ENCODE results near the gene PLCXD3. TPM values are rescaled to one million over a fixed set of nuclear protein-coding genes. Genes with fewer than 3 reads are reported as not detected.

PLCXD3 gene
- total RNA-seq, 2 experiments from 2014 or later = not detected

DNA sequence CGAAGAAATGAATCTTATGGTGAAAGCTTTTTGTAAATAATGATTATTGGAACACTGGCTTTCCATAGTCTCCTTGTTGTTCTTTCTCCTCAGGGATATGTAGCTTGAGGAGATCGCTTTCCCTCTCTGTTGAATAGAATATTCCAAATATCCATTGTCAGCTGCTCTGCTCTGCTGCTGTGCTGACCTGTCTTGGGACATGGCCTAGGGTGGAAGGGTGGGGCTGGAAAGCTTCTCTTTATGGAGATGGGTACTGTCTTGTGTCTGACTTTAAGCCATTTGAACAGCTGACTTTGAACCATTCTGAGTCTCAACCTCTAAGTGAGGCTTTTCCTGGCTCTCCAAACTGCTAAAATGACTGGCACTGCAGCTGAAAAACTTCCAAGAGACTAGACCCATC, 135.8 kb downstream of the PLCXD3 start:
- H3K4me3 Mint-ChIP-seq = no peak overlapping the region
- no peak overlapping the region for H3K27ac Mint-ChIP-seq
- no peaks in the 10 kb centered on the region for H3K9me3 Mint-ChIP-seq
- DNase-seq = no peak
- no peaks in the 10 kb centered on the region for H3K36me3 Mint-ChIP-seq (ENCODE audit: low read depth)
- CTCF ChIA-PET = no interaction called here
- H3K27me3 Mint-ChIP-seq = no peaks in the 10 kb centered on the region
- H3K4me1 Mint-ChIP-seq = no peaks in the 10 kb centered on the region
- POLR2A ChIA-PET = no interaction called here

DNA sequence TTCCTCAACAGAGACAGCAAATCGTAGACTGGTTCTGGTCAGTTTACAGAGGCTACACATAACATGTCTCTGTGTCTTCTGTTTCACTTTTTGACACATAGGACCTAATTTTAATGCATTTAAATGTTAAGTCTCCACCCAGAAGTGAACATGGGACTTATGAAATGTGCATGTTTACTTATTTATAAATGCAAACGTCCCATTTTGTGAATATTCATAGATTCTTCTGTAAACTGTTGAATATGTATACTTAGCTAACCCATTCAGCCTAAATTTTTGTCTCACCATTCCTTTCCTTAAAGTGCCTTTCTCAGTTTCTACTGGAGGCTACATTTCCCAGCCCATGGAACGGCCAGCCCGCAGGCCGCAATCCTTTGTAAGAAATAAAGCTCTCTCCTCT, 137.2 kb downstream of the PLCXD3 start:
- ChIA-PET POLR2A (no interaction called here), CTCF (no interaction called here)
- H3K9me3 Mint-ChIP-seq = no peaks in the 10 kb centered on the region
- H3K4me1 Mint-ChIP-seq = no peaks in the 10 kb centered on the region
- H3K27me3 Mint-ChIP-seq = no peaks in the 10 kb centered on the region
- no peak overlapping the region for H3K4me3 Mint-ChIP-seq
- H3K36me3 Mint-ChIP-seq (ENCODE audit: low read depth) = no peaks in the 10 kb centered on the region
- DNase-seq = no peak
- no peak overlapping the region for H3K27ac Mint-ChIP-seq

DNA sequence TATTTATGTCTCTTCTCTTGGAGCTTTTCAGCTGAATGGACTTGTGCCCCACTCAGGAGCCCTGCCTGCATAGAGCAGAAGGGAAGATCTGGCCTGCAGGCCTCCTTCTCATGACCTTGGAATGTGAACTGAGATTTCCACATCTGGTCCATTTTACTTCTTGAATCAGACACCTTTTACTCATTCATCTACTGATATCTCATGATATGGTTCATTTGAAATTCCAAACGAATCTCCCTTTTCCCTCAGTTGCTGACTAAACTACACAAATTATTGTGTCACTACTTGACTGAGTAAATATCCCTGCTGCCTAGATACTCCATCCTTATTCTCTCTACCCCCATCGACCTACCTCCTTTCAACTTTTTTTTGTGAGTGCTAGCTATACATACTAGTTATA, 138.7 kb downstream of the PLCXD3 start:
- Mint-ChIP-seq H3K4me3 (no peak overlapping the region), H3K4me1 (no peaks in the 10 kb centered on the region), H3K9me3 (no peaks in the 10 kb centered on the region), H3K27ac (no peak overlapping the region), H3K27me3 (no peaks in the 10 kb centered on the region), H3K36me3 (ENCODE audit: low read depth) (no peaks in the 10 kb centered on the region)
- no peak for DNase-seq
- CTCF ChIA-PET = no interaction called here
- POLR2A ChIA-PET = no interaction called here

DNA sequence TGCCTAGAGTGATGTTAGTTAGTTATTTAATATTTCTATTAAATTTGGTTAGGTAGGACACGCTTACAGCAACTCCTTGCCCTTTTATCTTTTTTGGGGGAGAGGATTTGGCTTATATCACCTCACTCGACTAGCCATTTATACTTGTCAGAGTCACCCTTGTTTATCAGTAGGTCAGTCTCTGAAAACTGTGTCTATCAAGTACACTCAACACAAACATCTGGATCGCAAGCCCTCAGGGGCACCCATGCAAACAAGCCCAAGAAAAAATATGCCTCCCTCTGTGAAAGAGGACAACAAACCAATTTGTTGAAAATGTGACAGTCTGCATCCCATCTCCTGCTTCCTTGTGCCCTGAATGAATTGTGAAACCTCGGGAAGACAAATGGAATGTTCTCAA, 139.9 kb downstream of the PLCXD3 start:
- DNase-seq = no peak
- Mint-ChIP-seq H3K27me3 (no peaks in the 10 kb centered on the region), H3K27ac (no peak overlapping the region), H3K4me1 (no peaks in the 10 kb centered on the region), H3K9me3 (no peaks in the 10 kb centered on the region), H3K36me3 (ENCODE audit: low read depth) (no peaks in the 10 kb centered on the region), H3K4me3 (no peak overlapping the region)
- CTCF ChIA-PET = no interaction called here
- POLR2A ChIA-PET = no interaction called here

DNA sequence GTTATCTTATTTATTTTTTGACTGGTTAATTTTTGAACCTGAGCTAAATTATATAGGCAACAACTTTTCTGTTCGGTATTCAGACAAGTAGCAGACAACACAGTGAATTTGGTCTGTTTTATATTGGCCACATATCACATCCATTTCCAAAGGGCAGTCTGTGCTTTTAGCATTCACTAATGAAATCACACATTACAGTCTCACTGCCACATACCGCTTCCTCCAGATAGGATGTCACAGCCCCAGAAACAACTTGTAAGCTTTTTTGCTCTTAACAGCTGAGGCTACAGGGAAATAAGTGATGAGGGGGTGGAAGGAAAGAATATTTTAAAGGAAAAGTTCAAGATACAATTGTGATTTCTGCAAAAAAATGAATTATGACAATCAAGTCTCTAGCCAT, 140.6 kb downstream of the PLCXD3 start:
- Mint-ChIP-seq H3K36me3 (ENCODE audit: low read depth) (no peaks in the 10 kb centered on the region), H3K9me3 (no peaks in the 10 kb centered on the region), H3K27ac (no peak overlapping the region), H3K4me1 (no peaks in the 10 kb centered on the region), H3K4me3 (no peak overlapping the region), H3K27me3 (no peaks in the 10 kb centered on the region)
- no peak for DNase-seq
- POLR2A ChIA-PET = no interaction called here
- CTCF ChIA-PET = no interaction called here

DNA sequence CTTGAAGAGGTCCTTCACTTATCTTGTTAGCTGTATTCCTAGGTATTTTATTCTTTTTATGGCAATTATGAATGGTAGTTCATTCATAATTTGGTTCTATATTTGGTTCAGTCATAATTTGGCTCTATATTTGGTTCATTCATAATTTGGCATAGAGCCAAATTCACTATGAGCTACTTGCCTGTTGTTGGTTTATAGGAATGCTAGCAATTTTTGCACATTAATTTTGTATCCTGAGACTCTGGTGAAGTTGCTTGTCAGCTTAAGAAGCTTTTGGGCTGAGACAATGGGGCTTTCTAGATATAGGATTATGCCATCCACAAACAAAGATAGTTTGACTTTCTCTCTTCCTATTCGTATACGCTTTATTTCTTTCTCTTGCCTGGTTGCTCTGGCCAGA, 142.2 kb downstream of the PLCXD3 start:
- no peak for DNase-seq
- Mint-ChIP-seq H3K4me3 (no peak overlapping the region), H3K9me3 (no peaks in the 10 kb centered on the region), H3K36me3 (ENCODE audit: low read depth) (no peaks in the 10 kb centered on the region), H3K4me1 (no peaks in the 10 kb centered on the region), H3K27ac (no peak overlapping the region), H3K27me3 (no peaks in the 10 kb centered on the region)
- POLR2A ChIA-PET = no interaction called here
- CTCF ChIA-PET = no interaction called here

DNA sequence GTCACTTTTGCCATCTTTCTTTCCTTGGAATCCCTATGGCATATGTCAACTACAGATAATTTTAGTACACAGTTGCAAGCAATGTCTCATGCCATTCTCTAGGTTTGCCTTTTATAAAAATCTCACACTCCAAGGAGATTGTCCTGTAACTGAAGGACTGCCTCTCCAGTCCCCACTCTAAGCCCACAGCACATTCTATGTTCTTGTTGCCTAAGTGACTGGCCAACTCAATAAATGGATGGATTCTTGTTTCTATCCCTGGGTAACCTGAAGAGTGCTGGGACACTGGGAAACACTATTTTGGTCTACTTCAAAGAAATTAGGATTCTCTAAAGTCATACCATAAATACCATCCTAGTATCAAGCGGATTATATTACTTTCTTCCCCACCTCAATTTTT, 145.0 kb downstream of the PLCXD3 start:
- Mint-ChIP-seq H3K36me3 (ENCODE audit: low read depth) (no peaks in the 10 kb centered on the region), H3K27me3 (no peaks in the 10 kb centered on the region), H3K4me1 (no peaks in the 10 kb centered on the region), H3K27ac (no peak overlapping the region), H3K9me3 (no peaks in the 10 kb centered on the region), H3K4me3 (no peak overlapping the region)
- ChIA-PET POLR2A (no interaction called here), CTCF (no interaction called here)
- DNase-seq = no peak

DNA sequence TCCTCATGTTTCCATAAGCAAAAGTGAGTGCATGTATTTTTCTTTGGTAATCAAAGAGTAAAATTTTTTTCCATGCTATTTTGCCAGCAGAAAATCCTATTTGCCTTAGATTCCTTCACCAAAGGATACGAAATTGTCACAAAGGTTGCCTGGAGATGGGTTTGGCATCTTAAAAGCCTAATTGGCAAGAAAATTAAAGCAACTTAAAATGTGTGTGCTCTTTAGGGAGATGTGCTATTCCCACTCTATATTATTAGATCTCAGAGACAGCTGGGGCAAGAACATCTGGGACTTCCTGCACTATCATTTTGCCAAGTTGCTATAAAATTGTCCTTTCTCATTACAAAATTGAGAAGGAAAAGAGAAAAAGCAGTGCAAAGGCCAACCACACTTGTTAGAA, 146.1 kb downstream of the PLCXD3 start:
- no peak overlapping the region for H3K27ac Mint-ChIP-seq
- no peak overlapping the region for H3K4me3 Mint-ChIP-seq

DNA sequence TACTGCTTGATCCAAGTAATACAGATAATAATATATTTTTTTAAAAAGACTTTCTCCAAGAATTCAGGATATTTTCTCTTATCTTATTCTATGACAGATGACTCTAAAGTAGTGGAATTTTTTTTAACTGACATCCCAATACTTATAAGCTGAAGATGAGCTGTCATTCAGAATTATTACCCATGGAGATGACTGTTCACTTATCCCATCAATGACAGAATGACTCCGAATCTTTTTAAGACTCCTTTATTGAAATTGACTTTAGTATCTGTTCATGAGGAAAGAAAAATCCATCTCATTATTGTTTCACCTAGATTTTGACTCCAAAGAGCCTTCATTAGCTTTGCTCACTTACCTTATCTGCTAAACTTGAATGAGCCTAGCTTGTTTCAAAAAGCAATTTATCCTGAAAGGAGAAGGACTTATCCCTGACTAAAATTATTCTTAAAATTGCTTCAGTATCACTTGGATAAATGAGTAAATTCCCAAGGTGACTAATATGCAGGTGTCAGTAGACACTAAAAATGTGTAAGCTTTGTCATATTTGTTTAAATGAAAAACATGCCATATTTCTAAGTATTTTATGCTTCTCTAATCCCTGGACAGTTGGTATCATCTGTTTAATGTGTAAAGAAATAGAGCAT, 146.9 kb downstream of the PLCXD3 start:
- ChIA-PET CTCF (no interaction called here), POLR2A (no interaction called here)
- no peak overlapping the region for H3K4me3 Mint-ChIP-seq
- no peak overlapping the region for H3K27ac Mint-ChIP-seq
- H3K4me1 Mint-ChIP-seq = no peaks in the 10 kb centered on the region
- H3K36me3 Mint-ChIP-seq (ENCODE audit: low read depth) = no peaks in the 10 kb centered on the region
- no peaks in the 10 kb centered on the region for H3K27me3 Mint-ChIP-seq
- DNase-seq = no peak
- no peaks in the 10 kb centered on the region for H3K9me3 Mint-ChIP-seq

More for the DNA sequence above, 146.1 kb downstream of the PLCXD3 start:
- CTCF ChIA-PET = no interaction called here
- no peak for DNase-seq
- Mint-ChIP-seq H3K9me3 (no peaks in the 10 kb centered on the region), H3K27me3 (no peaks in the 10 kb centered on the region), H3K36me3 (ENCODE audit: low read depth) (no peaks in the 10 kb centered on the region), H3K4me1 (no peaks in the 10 kb centered on the region)
- POLR2A ChIA-PET = no interaction called here

DNA sequence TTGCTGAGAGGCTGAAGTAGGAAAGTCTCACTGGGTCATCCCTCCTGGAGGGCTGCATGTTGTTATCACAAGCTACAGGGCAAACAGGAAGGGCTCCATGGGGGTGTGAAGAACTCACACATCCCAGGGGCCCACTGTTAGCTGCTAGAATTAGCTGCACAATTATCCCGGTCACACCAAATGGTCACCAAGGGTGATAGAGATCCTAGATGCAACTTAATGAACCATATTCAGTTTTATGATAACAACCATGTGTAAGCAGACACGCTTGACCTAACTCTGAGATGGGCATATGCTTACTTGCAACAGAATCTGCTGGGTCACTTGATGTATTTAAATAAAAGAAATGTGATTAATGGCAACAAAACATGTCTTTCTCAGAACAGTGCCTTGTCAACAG, 153.6 kb downstream of the PLCXD3 start:
- no peaks in the 10 kb centered on the region for H3K36me3 Mint-ChIP-seq (ENCODE audit: low read depth)
- POLR2A ChIA-PET = no interaction called here
- no peaks in the 10 kb centered on the region for H3K27me3 Mint-ChIP-seq
- H3K4me1 Mint-ChIP-seq = no peaks in the 10 kb centered on the region
- CTCF ChIA-PET = no interaction called here
- H3K4me3 Mint-ChIP-seq = no peak overlapping the region
- no peak for DNase-seq
- no peaks in the 10 kb centered on the region for H3K9me3 Mint-ChIP-seq
- H3K27ac Mint-ChIP-seq = no peak overlapping the region

DNA sequence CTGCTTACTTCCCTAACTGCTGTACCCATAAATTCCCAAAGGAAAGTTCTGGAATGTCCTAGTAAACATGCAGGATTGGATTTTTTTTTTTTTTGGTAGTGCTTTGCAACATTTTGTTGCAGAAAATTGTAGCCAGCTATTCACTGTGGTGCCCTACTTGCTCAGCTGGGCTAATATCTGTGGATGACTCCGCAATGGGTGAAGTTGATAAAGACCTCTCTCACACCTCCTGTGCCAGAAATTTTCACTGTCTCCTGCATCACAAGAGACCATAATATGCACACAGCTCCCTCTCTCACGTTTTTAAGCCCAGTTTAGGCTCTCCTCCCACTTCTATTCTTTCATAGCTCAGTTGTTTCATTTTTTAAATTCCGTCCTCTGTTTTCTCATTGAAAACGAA, 160.6 kb downstream of the PLCXD3 start:
- Mint-ChIP-seq H3K36me3 (ENCODE audit: low read depth) (no peaks in the 10 kb centered on the region), H3K27ac (no peak overlapping the region), H3K9me3 (no peaks in the 10 kb centered on the region), H3K27me3 (no peaks in the 10 kb centered on the region), H3K4me1 (no peaks in the 10 kb centered on the region), H3K4me3 (no peak overlapping the region)
- ChIA-PET POLR2A (no interaction called here), CTCF (no interaction called here)
- DNase-seq = no peak

DNA sequence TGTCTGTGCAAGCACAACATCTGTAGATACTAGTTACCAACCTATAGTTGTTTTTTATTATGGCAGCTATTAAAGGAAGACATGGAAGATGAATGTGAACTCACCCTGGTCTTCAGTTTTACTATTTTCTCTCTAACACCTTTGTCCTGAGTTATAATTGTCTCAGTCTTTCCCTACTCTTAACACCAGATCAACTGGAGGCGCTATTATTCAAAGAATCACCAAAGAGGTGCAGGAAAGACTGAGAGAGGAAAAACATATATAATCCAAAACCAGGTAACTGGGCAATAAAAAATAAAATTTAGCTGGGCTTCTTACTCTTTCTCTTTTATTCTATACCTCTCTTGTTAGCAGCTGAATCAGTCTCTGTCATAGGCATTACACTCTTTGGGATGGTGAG, 162.8 kb downstream of the PLCXD3 start:
- no peak overlapping the region for H3K27ac Mint-ChIP-seq
- ChIA-PET POLR2A (no interaction called here), CTCF (no interaction called here)
- no peak for DNase-seq
- H3K36me3 Mint-ChIP-seq (ENCODE audit: low read depth) = no peaks in the 10 kb centered on the region
- H3K27me3 Mint-ChIP-seq = no peaks in the 10 kb centered on the region
- no peaks in the 10 kb centered on the region for H3K4me1 Mint-ChIP-seq
- no peak overlapping the region for H3K4me3 Mint-ChIP-seq
- H3K9me3 Mint-ChIP-seq = no peaks in the 10 kb centered on the region

DNA sequence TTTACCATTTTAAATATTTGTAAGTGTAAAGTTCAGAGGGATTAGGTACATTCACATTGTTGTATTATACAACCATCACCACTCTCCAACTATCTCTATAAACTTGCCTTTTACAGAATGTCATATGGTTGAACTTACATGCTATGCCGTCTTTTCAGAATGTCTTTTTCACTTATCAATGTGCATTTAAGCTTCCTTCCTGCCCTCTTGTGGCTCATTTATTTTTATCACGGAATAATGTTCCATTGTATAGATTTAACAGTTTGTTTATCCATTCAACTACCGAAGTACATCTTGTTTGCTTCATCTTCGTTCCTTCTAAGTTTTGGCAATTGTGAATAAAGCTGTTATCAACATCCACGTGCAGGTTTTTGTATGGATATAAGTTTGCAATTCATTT, 163.8 kb downstream of the PLCXD3 start:
- POLR2A ChIA-PET = no interaction called here
- no peak overlapping the region for H3K27ac Mint-ChIP-seq
- no peak overlapping the region for H3K4me3 Mint-ChIP-seq
- DNase-seq = no peak
- CTCF ChIA-PET = no interaction called here
- no peaks in the 10 kb centered on the region for H3K36me3 Mint-ChIP-seq (ENCODE audit: low read depth)
- no peaks in the 10 kb centered on the region for H3K4me1 Mint-ChIP-seq
- H3K9me3 Mint-ChIP-seq = no peaks in the 10 kb centered on the region
- no peaks in the 10 kb centered on the region for H3K27me3 Mint-ChIP-seq

DNA sequence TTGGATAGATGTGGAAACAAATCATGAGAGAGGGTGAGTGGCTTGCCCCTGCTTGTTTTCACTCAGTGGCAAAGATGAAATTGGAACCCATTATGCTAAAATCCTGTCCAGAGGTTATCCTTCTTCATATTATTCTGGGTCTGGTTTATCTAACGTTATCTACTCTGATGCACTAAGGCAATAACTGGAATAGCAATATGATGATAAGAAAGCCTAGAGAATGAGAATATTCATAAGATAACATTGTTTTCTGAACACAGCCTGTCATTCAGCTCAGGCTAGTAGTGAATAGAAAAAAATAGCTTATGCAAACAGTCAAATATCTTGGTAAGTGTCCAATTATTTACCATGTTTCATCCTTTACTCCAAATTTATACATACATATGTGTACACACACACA, 165.1 kb downstream of the PLCXD3 start:
- POLR2A ChIA-PET = no interaction called here
- H3K36me3 Mint-ChIP-seq (ENCODE audit: low read depth) = no peaks in the 10 kb centered on the region
- H3K9me3 Mint-ChIP-seq = no peaks in the 10 kb centered on the region
- no peak for DNase-seq
- no peak overlapping the region for H3K27ac Mint-ChIP-seq
- no peaks in the 10 kb centered on the region for H3K4me1 Mint-ChIP-seq
- CTCF ChIA-PET = no interaction called here
- H3K27me3 Mint-ChIP-seq = no peaks in the 10 kb centered on the region
- H3K4me3 Mint-ChIP-seq = no peak overlapping the region

DNA sequence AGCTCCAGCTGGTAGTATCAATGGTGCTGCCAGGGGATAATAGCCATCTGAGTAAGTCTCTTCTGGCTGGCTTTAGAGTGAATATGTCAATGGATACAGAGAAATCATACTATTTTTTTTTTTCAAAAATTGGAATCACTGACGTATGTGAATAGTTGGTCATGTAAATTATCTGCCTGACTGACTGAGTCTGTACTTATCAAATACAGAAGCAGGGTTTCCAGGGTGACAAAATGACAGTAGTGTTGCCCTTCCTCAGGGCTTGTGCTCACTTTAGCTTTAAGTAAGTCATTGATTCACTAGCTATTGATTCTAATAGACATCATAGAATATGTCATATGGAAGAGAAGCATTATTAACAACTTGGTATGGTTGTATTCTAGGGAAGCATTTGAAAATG, 171.1 kb downstream of the PLCXD3 start:
- no peaks in the 10 kb centered on the region for H3K9me3 Mint-ChIP-seq
- no peaks in the 10 kb centered on the region for H3K4me1 Mint-ChIP-seq
- H3K27me3 Mint-ChIP-seq = no peaks in the 10 kb centered on the region
- H3K27ac Mint-ChIP-seq = no peak overlapping the region
- ChIA-PET CTCF (no interaction called here), POLR2A (no interaction called here)
- no peak for DNase-seq
- no peak overlapping the region for H3K4me3 Mint-ChIP-seq
- H3K36me3 Mint-ChIP-seq (ENCODE audit: low read depth) = no peaks in the 10 kb centered on the region

All from activated CD4-positive, alpha-beta memory T cell treated with anti-CD3 and anti-CD28 coated beads, Interleukin-2, amount 10 ng/mL, durations not matched to agents 7 days and 5 days (primary cell).